Colonic mucosa (tissue), 4 donors: ENCODE measurements around the gene SYNJ2. TPM values are rescaled to one million over a fixed set of nuclear protein-coding genes. Genes with fewer than 3 reads are reported as not detected.

Experiments
- DNase-seq: peaks from one replicate; pipeline ENCODE4 v3.0.0-alpha.2; 2020
- H3K27ac ChIP-seq: fragments of 200-600 bp; one replicate; pipeline ENCODE4 v1.8.0; 2021
- H3K27me3 ChIP-seq: fragments of 200-600 bp; one replicate; pipeline ENCODE4 v1.8.0; 2021
- H3K36me3 ChIP-seq: fragments of 200-600 bp; one replicate; pipeline ENCODE4 v1.8.0; 2021
- H3K4me1 ChIP-seq: fragments of 200-600 bp; one replicate; pipeline ENCODE4 v1.8.0; 2021; ENCODE audit warnings: mild to moderate bottlenecking
- H3K4me3 ChIP-seq: fragments of 200-600 bp; one replicate; pipeline ENCODE4 v1.8.0; 2021
- H3K9ac ChIP-seq, 2 donors: one replicate each; pipeline ENCODE4 v1.7.0; 2013; ENCODE audit warnings: control low read depth in 2 of 2, low read depth in 2 of 2, low read length in 2 of 2
- H3K9me3 ChIP-seq: fragments of 200-600 bp; one replicate; pipeline ENCODE4 v1.8.0; 2021
- intact Hi-C: fragments of 100-400 bp; cut with DNase I; formaldehyde crosslinking; loops from one replicate; pipeline ENCODE4 v1.14.1; 2022
- total RNA-seq, 2 donors: library from RNA; stranded (reverse); fragmentation: NEBNext Ultra II Directional in 1 of 2; extraction: Animal tissue kit (Norgen Biotek cat#: 25700) in 1 of 2; gene quantifications; one replicate each; pipeline ENCODE4 v1.2.1, GENCODE V29; 2021
- TF ChIP-seq, protein P1 (sequence below): fragments of 200-600 bp; IDR thresholded peaks from one replicate; pipeline ENCODE4 v1.8.0; 2022; ENCODE audit warnings: antibody characterized with exemption, mild to moderate bottlenecking
- donor health status: healthy.
- donor health status: DM: no; HTN: no; CAD: no.
- donor health status: DM: no; HTN: no; CAD: no.

SYNJ2 gene
- total RNA-seq, 2 donors from 2014 or later, result 46.0 to 53.5 TPM

DNA sequence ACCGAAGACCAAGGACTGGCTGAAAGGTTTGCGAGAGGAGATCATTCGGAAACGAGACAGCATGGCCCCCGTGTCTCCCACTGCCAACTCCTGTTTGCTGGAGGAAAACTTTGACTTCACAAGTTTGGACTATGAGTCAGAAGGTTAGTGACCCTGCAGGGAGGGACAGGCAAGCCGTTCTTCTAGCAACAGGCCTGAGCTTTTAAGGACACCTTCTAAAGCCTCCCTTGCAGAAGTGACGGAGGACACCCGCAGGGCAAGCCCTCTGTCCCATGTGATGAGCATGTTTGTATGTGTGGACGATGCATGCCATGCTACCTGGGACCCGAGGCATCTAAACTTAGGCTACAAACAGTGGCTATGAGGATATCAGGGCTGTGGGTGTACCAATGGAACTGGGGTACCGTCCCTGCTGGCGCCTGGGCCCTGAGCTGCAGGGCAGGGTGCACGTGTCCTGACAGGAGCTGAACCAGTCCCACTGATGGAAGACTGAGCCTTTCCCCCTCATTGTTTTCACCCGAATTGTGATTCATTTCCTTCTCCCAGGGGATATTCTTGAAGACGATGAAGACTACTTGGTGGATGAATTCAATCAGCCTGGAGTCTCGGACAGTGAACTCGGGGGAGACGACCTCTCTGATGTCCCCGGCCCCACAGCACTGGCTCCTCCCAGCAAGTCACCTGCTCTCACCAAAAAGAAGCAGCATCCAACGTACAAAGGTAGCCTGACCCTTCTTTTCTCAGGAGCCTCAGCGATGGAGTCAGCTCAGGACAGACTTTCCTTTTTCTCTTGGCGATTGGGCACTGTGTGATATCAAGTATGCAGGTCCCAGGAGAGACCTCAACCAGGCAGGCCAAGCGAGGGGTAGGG, 102.0 kb downstream of the SYNJ2 start:
- H3K9ac ChIP-seq, result no peak overlapping the region
- no peaks in the 10 kb centered on the region for H3K27me3 ChIP-seq
- no peak for DNase-seq
- H3K27ac ChIP-seq, result no peak overlapping the region
- intact Hi-C loops, result no loop called here
- H3K36me3 ChIP-seq, result peaks cover 5% of the 10 kb centered on the region
- H3K4me3 ChIP-seq, result no peak overlapping the region
- no peaks in the 10 kb centered on the region for H3K9me3 ChIP-seq
- H3K4me1 ChIP-seq, result no peaks in the 10 kb centered on the region
- TF ChIP-seq, protein P1, sequence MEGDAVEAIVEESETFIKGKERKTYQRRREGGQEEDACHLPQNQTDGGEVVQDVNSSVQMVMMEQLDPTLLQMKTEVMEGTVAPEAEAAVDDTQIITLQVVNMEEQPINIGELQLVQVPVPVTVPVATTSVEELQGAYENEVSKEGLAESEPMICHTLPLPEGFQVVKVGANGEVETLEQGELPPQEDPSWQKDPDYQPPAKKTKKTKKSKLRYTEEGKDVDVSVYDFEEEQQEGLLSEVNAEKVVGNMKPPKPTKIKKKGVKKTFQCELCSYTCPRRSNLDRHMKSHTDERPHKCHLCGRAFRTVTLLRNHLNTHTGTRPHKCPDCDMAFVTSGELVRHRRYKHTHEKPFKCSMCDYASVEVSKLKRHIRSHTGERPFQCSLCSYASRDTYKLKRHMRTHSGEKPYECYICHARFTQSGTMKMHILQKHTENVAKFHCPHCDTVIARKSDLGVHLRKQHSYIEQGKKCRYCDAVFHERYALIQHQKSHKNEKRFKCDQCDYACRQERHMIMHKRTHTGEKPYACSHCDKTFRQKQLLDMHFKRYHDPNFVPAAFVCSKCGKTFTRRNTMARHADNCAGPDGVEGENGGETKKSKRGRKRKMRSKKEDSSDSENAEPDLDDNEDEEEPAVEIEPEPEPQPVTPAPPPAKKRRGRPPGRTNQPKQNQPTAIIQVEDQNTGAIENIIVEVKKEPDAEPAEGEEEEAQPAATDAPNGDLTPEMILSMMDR, result no peak

DNA sequence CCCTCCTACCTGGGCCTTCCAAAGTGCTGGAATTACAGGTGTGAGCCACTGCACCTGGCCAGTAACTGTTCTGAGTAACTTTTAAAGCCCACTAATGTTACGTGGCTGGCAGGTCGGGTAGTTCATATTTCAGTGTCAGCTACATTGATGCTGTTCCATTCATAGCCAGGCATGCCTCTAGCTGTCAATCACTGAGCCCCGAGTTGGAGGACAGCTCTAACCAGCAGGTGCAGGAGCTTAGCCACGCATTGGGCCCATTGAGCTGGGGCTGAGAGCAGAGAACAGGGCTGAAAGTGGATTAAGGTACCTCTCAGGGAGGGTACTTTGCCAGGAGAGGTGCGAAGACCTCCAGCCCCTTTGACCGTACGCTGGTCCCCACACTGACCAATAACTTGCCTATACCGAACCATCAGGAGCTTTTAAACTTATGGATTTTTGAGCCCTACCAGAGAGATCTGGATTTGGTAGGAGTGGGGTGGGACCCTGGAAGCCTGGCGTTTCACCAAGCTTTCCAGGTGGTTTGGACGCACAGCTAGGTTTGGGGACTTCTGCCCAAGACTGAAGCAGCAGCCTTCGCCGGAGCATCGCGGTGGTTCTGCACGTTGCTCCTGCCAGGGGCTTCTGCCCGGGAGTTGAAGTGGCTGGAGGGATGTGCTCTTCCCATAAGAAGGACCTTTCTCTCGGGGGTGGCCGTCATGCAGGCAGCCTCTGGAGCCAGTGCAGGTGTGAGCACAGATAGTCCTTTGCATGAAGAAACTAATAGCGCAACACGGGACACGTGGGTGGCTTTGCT, 103.8 kb downstream of the SYNJ2 start:
- Histone ChIP-seq H3K9me3 (no peaks in the 10 kb centered on the region), H3K27me3 (no peaks in the 10 kb centered on the region)
- intact Hi-C loops, result no loop called here

DNA sequence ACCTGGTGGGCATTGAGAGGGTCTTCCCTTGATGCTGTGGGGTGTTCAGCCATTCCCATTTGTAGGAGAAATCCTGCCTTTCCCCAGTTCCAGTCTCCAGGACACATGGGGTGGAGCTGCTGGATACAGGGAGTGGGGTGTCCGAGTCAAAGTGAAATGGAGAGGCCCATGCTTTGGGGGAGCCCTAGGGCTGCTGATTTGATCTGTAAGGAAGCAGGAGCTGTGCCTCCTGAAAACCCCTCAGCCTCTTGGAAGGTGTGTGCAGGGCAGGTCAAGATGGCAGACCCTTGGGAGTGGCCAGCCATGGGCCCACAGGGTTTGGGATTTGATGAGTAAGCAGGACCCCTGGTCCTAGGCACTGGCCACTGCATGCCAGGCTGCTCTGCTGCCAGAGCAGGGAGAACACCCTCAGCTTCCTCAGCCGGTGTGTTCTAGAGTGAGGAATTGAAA, 104.4 kb downstream of the SYNJ2 start:
- Histone ChIP-seq H3K27me3 (no peaks in the 10 kb centered on the region), H3K9ac (no peak overlapping the region), H3K4me1 (no peaks in the 10 kb centered on the region), H3K36me3 (peaks cover 5% of the 10 kb centered on the region), H3K9me3 (no peaks in the 10 kb centered on the region), H3K4me3 (no peak overlapping the region), H3K27ac (no peak overlapping the region)
- TF ChIP-seq, protein P1, result no peak
- intact Hi-C loops, result no loop called here
- DNase-seq, result no peak

More for the DNA sequence above, 103.8 kb downstream of the SYNJ2 start:
- no peak overlapping the region for H3K9ac ChIP-seq
- no peaks in the 10 kb centered on the region for H3K4me1 ChIP-seq
- DNase-seq, result no peak
- H3K27ac ChIP-seq, result no peak overlapping the region
- TF ChIP-seq, protein P1, result no peak
- H3K4me3 ChIP-seq, result no peak overlapping the region
- peaks cover 5% of the 10 kb centered on the region for H3K36me3 ChIP-seq

DNA sequence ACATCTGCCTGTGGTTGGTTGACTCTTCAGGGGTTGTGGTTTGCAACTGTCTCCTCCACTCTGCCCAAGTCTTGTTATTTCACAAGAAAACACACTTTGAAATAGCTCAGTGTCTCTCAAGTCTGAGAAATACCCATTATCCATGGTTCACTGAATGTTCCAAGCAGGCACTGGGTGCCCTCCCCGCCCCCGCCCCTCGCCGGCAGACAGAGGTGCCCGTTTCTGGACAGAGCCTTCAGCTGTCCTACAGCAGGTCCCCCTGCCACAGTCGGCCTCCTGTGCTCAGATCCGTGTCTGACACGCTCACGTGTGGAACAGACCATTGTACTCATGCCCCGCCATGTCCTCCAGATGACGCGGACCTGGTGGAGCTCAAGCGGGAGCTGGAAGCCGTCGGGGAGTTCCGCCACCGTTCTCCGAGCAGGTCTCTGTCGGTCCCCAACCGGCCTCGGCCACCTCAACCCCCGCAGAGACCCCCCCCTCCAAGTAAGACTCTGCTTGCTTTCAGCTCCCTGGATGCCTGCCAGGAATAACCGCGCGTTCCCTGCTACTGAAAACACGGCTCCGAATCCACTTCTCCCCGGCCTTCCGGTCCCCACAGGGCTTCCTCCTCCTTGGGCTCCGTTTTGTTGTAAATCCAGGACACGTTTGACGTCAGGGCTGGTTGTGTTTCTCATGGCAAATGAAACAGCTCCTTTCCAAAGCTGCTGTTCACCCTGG, 105.0 kb downstream of the SYNJ2 start:
- H3K9me3 ChIP-seq, result no peaks in the 10 kb centered on the region
- intact Hi-C loops, result no loop called here
- no peak for DNase-seq
- H3K36me3 ChIP-seq, result peaks cover 5% of the 10 kb centered on the region
- no peak overlapping the region for H3K4me3 ChIP-seq
- TF ChIP-seq, protein P1, result no peak
- no peaks in the 10 kb centered on the region for H3K4me1 ChIP-seq
- H3K9ac ChIP-seq, result no peak overlapping the region
- no peak overlapping the region for H3K27ac ChIP-seq
- H3K27me3 ChIP-seq, result no peaks in the 10 kb centered on the region

DNA sequence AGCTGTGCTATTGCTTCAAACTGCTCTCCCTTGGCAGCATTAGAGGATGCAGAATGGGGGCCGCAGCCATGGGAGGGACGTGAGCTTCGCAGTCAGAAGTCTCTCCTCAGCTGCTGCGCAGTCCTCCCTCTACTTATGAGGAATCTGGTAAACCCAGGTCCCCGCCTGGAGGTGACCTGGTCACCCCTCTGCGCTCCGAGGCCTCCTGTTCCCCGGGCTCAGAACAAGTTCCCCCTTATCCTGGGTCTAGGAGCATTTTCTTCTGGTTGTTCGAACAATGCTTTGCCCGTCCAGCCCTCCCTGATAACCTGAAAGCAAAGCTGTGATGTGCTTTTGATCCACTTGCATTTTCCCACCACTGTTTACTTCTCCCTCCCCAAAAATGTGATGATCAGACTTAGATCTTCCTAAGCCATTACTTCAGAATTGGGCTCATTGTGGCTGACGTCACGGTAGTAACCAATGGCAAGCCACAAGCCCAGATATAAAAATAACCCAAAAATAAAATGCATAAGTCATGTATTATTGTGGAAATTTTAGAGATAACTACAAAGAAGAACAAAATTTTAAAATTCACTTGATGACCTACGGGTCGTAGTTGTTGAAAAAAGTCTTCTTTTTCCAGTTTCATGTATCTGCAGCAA, 105.7 kb downstream of the SYNJ2 start:
- DNase-seq, result no peak
- Histone ChIP-seq H3K4me3 (no peak overlapping the region), H3K27ac (no peak overlapping the region), H3K9ac (no peak overlapping the region), H3K4me1 (no peaks in the 10 kb centered on the region), H3K9me3 (no peaks in the 10 kb centered on the region), H3K27me3 (no peaks in the 10 kb centered on the region), H3K36me3 (peaks cover 5% of the 10 kb centered on the region)
- intact Hi-C loops, result no loop called here
- TF ChIP-seq, protein P1, result no peak
